ENCODE data around the gene TMPRSS2.

DNA sequence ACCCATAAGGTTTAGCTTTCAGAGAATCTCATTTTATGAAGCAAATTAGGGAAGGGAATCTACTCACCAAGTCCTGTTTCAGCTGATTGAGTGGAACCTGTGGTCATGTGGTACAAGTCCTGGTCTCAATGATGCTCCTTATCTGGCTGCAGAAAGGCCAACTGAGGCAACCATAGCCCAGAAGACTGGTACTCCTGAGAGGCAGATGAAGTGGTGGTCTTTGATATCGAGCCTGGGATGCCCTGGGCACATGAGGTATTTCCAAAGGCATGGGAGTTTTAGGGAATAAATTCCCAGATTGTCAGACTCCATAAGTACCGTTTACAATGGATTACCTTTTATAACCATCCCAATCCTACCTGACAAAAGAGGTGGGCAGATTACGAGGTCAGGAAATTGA, 78.7 kb downstream of the TMPRSS2 start:
- no peak for TF ChIP-seq ZFX (IDR thresholded peaks at IDR 0.05; ENCODE audit: borderline replicate concordance)
- TF ChIP-seq, protein P1, sequence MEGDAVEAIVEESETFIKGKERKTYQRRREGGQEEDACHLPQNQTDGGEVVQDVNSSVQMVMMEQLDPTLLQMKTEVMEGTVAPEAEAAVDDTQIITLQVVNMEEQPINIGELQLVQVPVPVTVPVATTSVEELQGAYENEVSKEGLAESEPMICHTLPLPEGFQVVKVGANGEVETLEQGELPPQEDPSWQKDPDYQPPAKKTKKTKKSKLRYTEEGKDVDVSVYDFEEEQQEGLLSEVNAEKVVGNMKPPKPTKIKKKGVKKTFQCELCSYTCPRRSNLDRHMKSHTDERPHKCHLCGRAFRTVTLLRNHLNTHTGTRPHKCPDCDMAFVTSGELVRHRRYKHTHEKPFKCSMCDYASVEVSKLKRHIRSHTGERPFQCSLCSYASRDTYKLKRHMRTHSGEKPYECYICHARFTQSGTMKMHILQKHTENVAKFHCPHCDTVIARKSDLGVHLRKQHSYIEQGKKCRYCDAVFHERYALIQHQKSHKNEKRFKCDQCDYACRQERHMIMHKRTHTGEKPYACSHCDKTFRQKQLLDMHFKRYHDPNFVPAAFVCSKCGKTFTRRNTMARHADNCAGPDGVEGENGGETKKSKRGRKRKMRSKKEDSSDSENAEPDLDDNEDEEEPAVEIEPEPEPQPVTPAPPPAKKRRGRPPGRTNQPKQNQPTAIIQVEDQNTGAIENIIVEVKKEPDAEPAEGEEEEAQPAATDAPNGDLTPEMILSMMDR (IDR thresholded peaks at IDR 0.05) = no peak
